Osteoblast (primary cell): ENCODE results near the gene ANKRD29. TPM values are rescaled to one million over a fixed set of nuclear protein-coding genes. Genes with fewer than 3 reads are reported as not detected.

Source experiments
- DNase-seq: peaks from one replicate; pipeline ENCODE4 v3.0.0; 2011; ENCODE audit warnings: low spot score, mixed read lengths; ENCODE audit not compliant: insufficient read length; ENCODE audit errors: missing footprints
- H2AFZ ChIP-seq: 2 replicates; pipeline ENCODE4 v1.6.0; 2011; ENCODE audit warnings: mild to moderate bottlenecking, low read length
- H3K27ac ChIP-seq: 2 replicates; pipeline ENCODE4 v1.5.1; 2011; ENCODE audit warnings: mild to moderate bottlenecking, low read depth, low read length, moderate library complexity
- H3K27me3 ChIP-seq: 2 replicates; pipeline ENCODE4 v1.6.0; 2012; ENCODE audit warnings: mild to moderate bottlenecking, control low read depth, inconsistent platforms, low read length, moderate library complexity; ENCODE audit not compliant: insufficient read depth
- H3K36me3 ChIP-seq: 2 replicates; pipeline ENCODE4 v1.5.1; 2011; ENCODE audit warnings: mild to moderate bottlenecking, low read length, control low read depth, moderate library complexity; ENCODE audit not compliant: insufficient read depth
- H3K4me1 ChIP-seq: 2 replicates; pipeline ENCODE4 v1.5.1; 2011; ENCODE audit warnings: mild to moderate bottlenecking, low read length, control low read depth, moderate library complexity; ENCODE audit not compliant: insufficient read depth
- H3K4me2 ChIP-seq: 2 replicates; pipeline ENCODE4 v1.6.0; 2011; ENCODE audit warnings: mild to moderate bottlenecking, low read length; ENCODE audit not compliant: insufficient read depth
- H3K4me3 ChIP-seq: fragments of 200-600 bp; sonication (generic); 3 replicates; pipeline ENCODE4 v1.5.1; 2012; ENCODE audit warnings: mild to moderate bottlenecking, low read length, inconsistent platforms; ENCODE audit not compliant: insufficient read depth
- H3K79me2 ChIP-seq: 2 replicates; pipeline ENCODE4 v1.6.0; 2012; ENCODE audit warnings: mild to moderate bottlenecking, low read length, control low read depth, inconsistent platforms; ENCODE audit not compliant: insufficient read depth
- H3K9me3 ChIP-seq: 2 replicates; pipeline ENCODE4 v1.5.1; 2011; ENCODE audit warnings: low read depth, low read length, control low read depth
- H4K20me1 ChIP-seq: 2 replicates; pipeline ENCODE4 v1.6.0; 2012; ENCODE audit warnings: mild to moderate bottlenecking, low read length, control low read depth; ENCODE audit not compliant: insufficient read depth
- CTCF ChIP-seq: IDR thresholded peaks from 2 replicates; pipeline ENCODE4 v1.5.1; 2011; ENCODE audit warnings: mild to moderate bottlenecking, low read depth, low read length, moderate library complexity; ENCODE audit errors: extremely low read depth
- total RNA-seq: library from RNA; depleted of rRNA; stranded (reverse); fragments of >200 nt; gene quantifications from 2 replicates; pipeline ENCODE4 v1.2.3, GENCODE V29; 2012

ANKRD29 gene
- total RNA-seq, 1 donor, result 9.8 TPM

GRCh38 chr18:23587220-23587642 is 75.5 kb downstream of the ANKRD29 start:
- DNase-seq, result no peak
- H3K79me2 ChIP-seq, result peaks cover 39% of the 10 kb centered on the region
- peak overlapping the region; percentile 61 for H3K27ac ChIP-seq
- no peak for TF ChIP-seq CTCF
- peak overlapping the region; percentile 81 for H3K4me3 ChIP-seq
- H3K4me1 ChIP-seq, result peaks cover 49% of the 10 kb centered on the region
- peaks cover 12% of the 10 kb centered on the region for H4K20me1 ChIP-seq
- H2AFZ ChIP-seq, result peak overlapping the region; percentile 84
- no peaks in the 10 kb centered on the region for H3K27me3 ChIP-seq
- H3K9me3 ChIP-seq, result no peaks in the 10 kb centered on the region
- no peaks in the 10 kb centered on the region for H3K36me3 ChIP-seq
- H3K4me2 ChIP-seq, result peak overlapping the region; percentile 81

GRCh38 chr18:23586249-23587196 is 76.2 kb downstream of the ANKRD29 start, which contains the start of gene NPC1:
Gene NPC1 (minus strand): TSS chr18:23586506. CDS start chr18:23586343, 163 bp downstream.
- peaks cover 51% of the 10 kb centered on the region for H3K4me1 ChIP-seq
- peak within 1 kb of the TSS; percentile 81 for H3K4me3 ChIP-seq
- peak within 1 kb of the TSS; percentile 96 for H3K27ac ChIP-seq
- peak within 1 kb of the TSS; percentile 97 for H3K4me2 ChIP-seq
- H3K79me2 ChIP-seq, result peaks cover 47% of the 10 kb centered on the region
- H4K20me1 ChIP-seq, result peaks cover 14% of the 10 kb centered on the region
- peak; percentile 98 for DNase-seq
- TF ChIP-seq CTCF, result peak; percentile 67
- H2AFZ ChIP-seq, result peak within 1 kb of the TSS; percentile 84
- no peaks in the 10 kb centered on the region for H3K36me3 ChIP-seq
- no peaks in the 10 kb centered on the region for H3K27me3 ChIP-seq
- H3K9me3 ChIP-seq, result no peaks in the 10 kb centered on the region

GRCh38 chr18:23585897-23586248 is 76.8 kb downstream of the ANKRD29 start:
- DNase-seq, result peak; percentile 71
- Histone ChIP-seq H3K79me2 (peaks cover 53% of the 10 kb centered on the region), H4K20me1 (peaks cover 21% of the 10 kb centered on the region), H3K27ac (peak overlapping the region; percentile 96), H3K27me3 (no peaks in the 10 kb centered on the region), H3K9me3 (no peaks in the 10 kb centered on the region), H2AFZ (peak overlapping the region; percentile 67), H3K4me2 (peak overlapping the region; percentile 97), H3K4me1 (peaks cover 51% of the 10 kb centered on the region), H3K36me3 (no peaks in the 10 kb centered on the region), H3K4me3 (peak overlapping the region; percentile 81)
- TF ChIP-seq CTCF, result no peak
